ENCODE results near the gene PRKCA. TPM values are rescaled to one million over a fixed set of nuclear protein-coding genes. Genes with fewer than 3 reads are reported as not detected.
"Not testable (repeated sequence)": the region's sequence is repeated elsewhere in the genome, so short reads cannot be mapped to it uniquely, and the experiment has no call there.

Gene PRKCA
- total RNA-seq, 1 experiment from 2014 or later = 26.8 TPM

GRCh38 chr17:66711881-66712321 lies 409.5 kb downstream of the PRKCA start:
- DNase-seq (ENCODE audit: low read depth) = no peak

- no peak for DNase-seq (ENCODE audit: low read depth)
These were observed 410.0 kb downstream of the PRKCA start for GRCh38 chr17:66712453-66712852.

- not testable (repeated sequence) for DNase-seq (ENCODE audit: low read depth)
These were observed 410.7 kb downstream of the PRKCA start for GRCh38 chr17:66713021-66713532.

- no peak for DNase-seq (ENCODE audit: low read depth)
These were observed 411.2 kb downstream of the PRKCA start for GRCh38 chr17:66713533-66714042.

GRCh38 chr17:66714046-66715023 lies 411.9 kb downstream of the PRKCA start:
- DNase-seq (ENCODE audit: low read depth) = no peak

- no peak for DNase-seq (ENCODE audit: low read depth)
These were observed 412.8 kb downstream of the PRKCA start for GRCh38 chr17:66715076-66715675.

- peak; percentile 61 for DNase-seq (ENCODE audit: low read depth)
These were observed 413.3 kb downstream of the PRKCA start for GRCh38 chr17:66715745-66716156.

- DNase-seq (ENCODE audit: low read depth) = peak; percentile 12
These were observed 414.0 kb downstream of the PRKCA start for GRCh38 chr17:66716236-66717026.

GRCh38 chr17:66717641-66718058 lies 415.2 kb downstream of the PRKCA start:
- DNase-seq (ENCODE audit: low read depth) = peak; percentile 61

GRCh38 chr17:66720027-66720426 lies 417.6 kb downstream of the PRKCA start:
- no peak for DNase-seq (ENCODE audit: low read depth)

GRCh38 chr17:66720567-66720966 lies 418.2 kb downstream of the PRKCA start:
- DNase-seq (ENCODE audit: low read depth) = no peak

GRCh38 chr17:66722341-66722740 lies 419.9 kb downstream of the PRKCA start:
- DNase-seq (ENCODE audit: low read depth) = no peak

GRCh38 chr17:66724581-66725341 lies 422.3 kb downstream of the PRKCA start:
- DNase-seq (ENCODE audit: low read depth) = no peak

- DNase-seq (ENCODE audit: low read depth) = not testable (repeated sequence)
These were observed 423.0 kb downstream of the PRKCA start for GRCh38 chr17:66725438-66725837.

GRCh38 chr17:66725956-66726355 lies 423.5 kb downstream of the PRKCA start:
- DNase-seq (ENCODE audit: low read depth) = no peak

GRCh38 chr17:66726371-66726770 lies 424.0 kb downstream of the PRKCA start:
- DNase-seq (ENCODE audit: low read depth) = no peak

- DNase-seq (ENCODE audit: low read depth) = no peak
These were observed 424.4 kb downstream of the PRKCA start for GRCh38 chr17:66726846-66727245.

GRCh38 chr17:66727634-66728570 lies 425.5 kb downstream of the PRKCA start:
- peak; percentile 29 for DNase-seq (ENCODE audit: low read depth)

- DNase-seq (ENCODE audit: low read depth) = no peak
These were observed 428.1 kb downstream of the PRKCA start for GRCh38 chr17:66730461-66730923.

Data from LHCN-M2 (cell line).